ENCODE results near the gene HYLS1. TPM values are rescaled to one million over a fixed set of nuclear protein-coding genes. Genes with fewer than 3 reads are reported as not detected.

The HYLS1 gene
- total RNA-seq, 2 experiments from 2014 or later, result 14.0 to 15.5 TPM

DNA sequence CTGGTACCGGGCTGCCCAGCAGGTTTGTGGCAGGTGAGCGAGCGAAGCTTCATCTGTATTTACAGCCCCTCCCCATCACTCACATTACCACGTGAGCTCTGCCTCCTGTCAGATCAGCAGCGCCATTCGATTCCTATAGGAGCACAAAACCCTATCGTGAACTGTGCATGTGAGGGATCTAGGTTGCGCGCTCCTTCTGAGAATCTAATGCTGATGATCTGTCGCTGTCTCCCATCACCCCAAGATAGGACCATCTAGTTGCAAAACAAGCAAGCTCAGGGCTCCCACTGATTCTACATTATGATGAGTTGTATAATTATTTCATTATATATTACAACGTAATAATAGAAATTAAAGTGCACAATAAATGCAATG, 42.6 kb downstream of the HYLS1 start:
- H3K36me3 Mint-ChIP-seq (ENCODE audit: low read depth), result no peaks in the 10 kb centered on the region
- CTCF ChIA-PET, result interaction anchor here (1.6 to 1.9 kb wide), 2 partner anchors 8 to 264 kb away, joined by 3 to 8 read pairs; no protein-coding TSS in a partner anchor
- no peak for DNase-seq
- no peak overlapping the region for H3K27ac Mint-ChIP-seq
- H3K9me3 Mint-ChIP-seq, result no peaks in the 10 kb centered on the region
- H3K4me1 Mint-ChIP-seq, result peaks cover 2% of the 10 kb centered on the region
- no peak overlapping the region for H3K4me3 Mint-ChIP-seq
- H3K27me3 Mint-ChIP-seq, result peaks cover 15% of the 10 kb centered on the region
- POLR2A ChIA-PET, result no interaction called here

DNA sequence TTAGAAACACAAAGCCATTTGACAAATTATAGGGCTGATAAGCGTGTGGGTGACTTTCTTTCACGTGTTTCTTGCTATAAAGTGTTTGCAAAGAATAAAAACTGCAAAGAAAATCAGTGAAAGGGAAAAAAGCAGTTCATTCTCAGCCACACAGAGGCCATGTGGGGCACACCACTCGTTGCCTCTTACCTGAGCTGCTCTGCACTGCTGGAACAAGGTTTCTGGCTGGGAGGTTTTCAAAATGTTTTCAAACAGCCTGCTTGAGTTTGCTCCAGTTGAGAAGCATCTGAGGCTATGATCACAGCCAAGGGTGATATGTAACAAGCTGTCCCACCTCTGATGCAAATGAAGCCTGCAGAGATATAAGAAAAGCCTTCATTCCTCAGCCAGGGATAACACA, 43.6 kb downstream of the HYLS1 start:
- Mint-ChIP-seq H3K4me3 (no peak overlapping the region), H3K36me3 (ENCODE audit: low read depth) (no peaks in the 10 kb centered on the region), H3K9me3 (no peaks in the 10 kb centered on the region), H3K27ac (no peak overlapping the region), H3K27me3 (peaks cover 14% of the 10 kb centered on the region), H3K4me1 (peaks cover 2% of the 10 kb centered on the region)
- CTCF ChIA-PET, result interaction anchor here (0.6 to 1.0 kb wide), 2 partner anchors 11 to 1168 kb away, joined by 3 read pairs; no protein-coding TSS in a partner anchor
- no peak for DNase-seq
- POLR2A ChIA-PET, result no interaction called here

- ChIA-PET CTCF (interaction anchor here (0.6 to 1.3 kb wide), 3 partner anchors 8 to 1168 kb away, joined by 3 read pairs; no protein-coding TSS in a partner anchor), POLR2A (no interaction called here)
- no peaks in the 10 kb centered on the region for H3K9me3 Mint-ChIP-seq
- no peaks in the 10 kb centered on the region for H3K36me3 Mint-ChIP-seq (ENCODE audit: low read depth)
- DNase-seq, result no peak
- H3K27ac Mint-ChIP-seq, result no peak overlapping the region
- H3K27me3 Mint-ChIP-seq, result peaks cover 10% of the 10 kb centered on the region
- peaks cover 2% of the 10 kb centered on the region for H3K4me1 Mint-ChIP-seq
- H3K4me3 Mint-ChIP-seq, result no peak overlapping the region
Measured at GRCh38 chr11:125931668-125932067, 44.2 kb downstream of the HYLS1 start.

DNA sequence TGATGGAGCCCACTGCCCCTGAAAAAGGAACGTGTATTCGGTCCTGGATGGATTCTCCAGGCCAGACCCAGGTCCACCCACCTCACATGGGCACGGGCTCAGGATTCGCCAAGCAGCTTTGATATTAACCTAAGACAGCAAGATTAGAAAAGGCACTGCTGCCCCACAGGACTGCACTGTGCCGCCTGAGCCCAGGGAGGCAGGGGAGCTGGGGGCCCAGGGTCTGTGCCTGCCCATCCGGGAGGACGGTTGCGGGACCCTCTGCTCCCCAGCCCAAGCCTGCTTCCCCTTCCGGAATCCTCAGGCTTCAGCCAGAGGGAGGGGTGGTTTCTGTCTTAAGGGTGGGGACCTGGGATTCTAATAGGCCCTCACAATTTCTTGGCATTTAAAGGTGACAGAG, 44.8 kb downstream of the HYLS1 start:
- Mint-ChIP-seq H3K27me3 (peaks cover 5% of the 10 kb centered on the region), H3K4me1 (peaks cover 2% of the 10 kb centered on the region), H3K4me3 (no peak overlapping the region), H3K9me3 (no peaks in the 10 kb centered on the region), H3K36me3 (ENCODE audit: low read depth) (no peaks in the 10 kb centered on the region), H3K27ac (no peak overlapping the region)
- ChIA-PET CTCF (interaction anchor here (1.3 kb wide), 1 partner anchor 9 kb away, joined by 3 read pairs; no protein-coding TSS in a partner anchor), POLR2A (no interaction called here)
- no peak for DNase-seq

DNA sequence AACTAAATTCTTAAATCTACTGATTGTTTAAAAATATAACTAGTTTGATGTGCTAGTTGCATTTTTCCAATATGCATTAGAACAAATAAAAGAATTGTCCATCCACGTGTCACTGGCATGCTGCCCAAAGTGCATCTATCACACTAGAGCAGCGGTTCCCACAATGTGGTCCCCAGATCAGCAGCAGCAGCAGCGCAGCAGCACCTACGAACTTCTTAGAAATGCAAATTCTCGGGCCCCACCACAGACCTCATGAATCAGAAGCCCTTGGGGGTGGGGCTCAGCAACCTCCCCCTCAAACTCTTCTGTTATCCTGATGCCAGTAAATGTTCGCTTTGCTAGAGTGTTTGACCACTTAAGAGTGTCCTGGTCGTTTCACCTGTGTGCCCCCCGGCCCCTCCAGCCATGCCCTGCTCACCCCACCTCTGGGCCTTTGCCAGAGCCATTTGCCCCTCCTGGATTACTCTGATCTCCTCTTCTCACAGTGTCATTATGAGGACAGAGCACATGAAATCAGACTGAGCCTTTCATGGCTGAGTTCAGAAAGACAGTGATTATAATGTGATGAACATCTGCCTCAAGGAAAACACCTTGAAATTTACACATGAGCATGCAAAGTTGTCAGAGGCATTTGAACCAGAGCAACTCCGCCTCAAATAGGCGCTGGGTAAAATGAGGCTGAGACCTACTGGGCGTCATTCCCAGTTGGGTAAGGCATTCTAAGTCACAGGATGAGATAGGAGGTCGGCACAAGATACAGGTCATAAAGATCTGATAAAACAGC, 45.8 kb downstream of the HYLS1 start:
- H3K9me3 Mint-ChIP-seq, result no peaks in the 10 kb centered on the region
- H3K36me3 Mint-ChIP-seq (ENCODE audit: low read depth), result no peaks in the 10 kb centered on the region
- no peak overlapping the region for H3K27ac Mint-ChIP-seq
- POLR2A ChIA-PET, result no interaction called here
- DNase-seq, result no peak
- no peak overlapping the region for H3K4me3 Mint-ChIP-seq
- peaks cover 5% of the 10 kb centered on the region for H3K27me3 Mint-ChIP-seq
- peaks cover 7% of the 10 kb centered on the region for H3K4me1 Mint-ChIP-seq
- CTCF ChIA-PET, result interaction anchor here (1.3 kb wide), 1 partner anchor 10 kb away, joined by 3 read pairs; no protein-coding TSS in a partner anchor

GRCh38 chr11:125934473-125934872, 47.0 kb downstream of the HYLS1 start:
- no peaks in the 10 kb centered on the region for H3K9me3 Mint-ChIP-seq
- no peak overlapping the region for H3K27ac Mint-ChIP-seq
- POLR2A ChIA-PET, result no interaction called here
- no peaks in the 10 kb centered on the region for H3K36me3 Mint-ChIP-seq (ENCODE audit: low read depth)
- no peak overlapping the region for H3K4me3 Mint-ChIP-seq
- DNase-seq, result no peak
- CTCF ChIA-PET, result no interaction called here
- peaks cover 14% of the 10 kb centered on the region for H3K4me1 Mint-ChIP-seq
- H3K27me3 Mint-ChIP-seq, result peaks cover 5% of the 10 kb centered on the region

- POLR2A ChIA-PET, result no interaction called here
- Mint-ChIP-seq H3K36me3 (ENCODE audit: low read depth) (no peaks in the 10 kb centered on the region), H3K4me1 (peaks cover 14% of the 10 kb centered on the region), H3K4me3 (no peak overlapping the region), H3K9me3 (no peaks in the 10 kb centered on the region), H3K27ac (no peak overlapping the region), H3K27me3 (peaks cover 5% of the 10 kb centered on the region)
- CTCF ChIA-PET, result no interaction called here
- no peak for DNase-seq
Measured at GRCh38 chr11:125935056-125935455, 47.6 kb downstream of the HYLS1 start.

GRCh38 chr11:125935618-125936199, 48.2 kb downstream of the HYLS1 start:
- H3K27me3 Mint-ChIP-seq, result peaks cover 5% of the 10 kb centered on the region
- H3K27ac Mint-ChIP-seq, result no peak overlapping the region
- H3K4me3 Mint-ChIP-seq, result no peak overlapping the region
- no peak for DNase-seq
- H3K9me3 Mint-ChIP-seq, result no peaks in the 10 kb centered on the region
- no peaks in the 10 kb centered on the region for H3K36me3 Mint-ChIP-seq (ENCODE audit: low read depth)
- ChIA-PET POLR2A (no interaction called here), CTCF (interaction anchor here (1.0 to 1.3 kb wide), 3 partner anchors 7 to 258 kb away, joined by 3 to 5 read pairs (median 3); no protein-coding TSS in a partner anchor)
- peaks cover 14% of the 10 kb centered on the region for H3K4me1 Mint-ChIP-seq

DNA sequence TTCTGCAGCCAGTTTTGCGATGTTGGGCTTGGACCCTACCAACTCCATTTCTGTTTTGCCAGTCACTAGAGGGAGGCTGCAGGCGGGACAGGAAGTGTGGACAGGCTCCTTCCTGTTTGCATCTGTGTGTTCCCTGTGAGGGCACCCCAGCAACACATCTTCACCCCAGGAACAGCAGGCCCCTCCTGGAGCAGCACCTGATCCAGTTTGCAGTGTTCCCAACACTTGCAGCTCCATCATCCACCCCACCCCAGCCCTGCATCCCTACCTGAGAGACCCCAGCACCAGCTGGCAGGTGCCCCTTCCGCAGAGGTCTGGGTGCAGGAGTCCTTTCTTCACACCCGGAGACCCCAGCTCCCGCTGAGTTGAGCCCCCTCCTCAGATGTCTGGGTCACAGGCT, 51.0 kb downstream of the HYLS1 start:
- CTCF ChIA-PET, result interaction anchor here (0.8 to 7.7 kb wide), 3 partner anchors 9 to 254 kb away, joined by 3 to 75 read pairs (median 8); no protein-coding TSS in a partner anchor
- POLR2A ChIA-PET, result interaction anchor here (1.3 kb wide), 1 partner anchor 36 kb away, joined by 4 read pairs; the partner anchor contains the start of gene PUS3
- Mint-ChIP-seq H3K4me3 (no peak overlapping the region), H3K9me3 (no peaks in the 10 kb centered on the region), H3K27me3 (peaks cover under 1% of the 10 kb centered on the region), H3K27ac (no peak overlapping the region), H3K36me3 (ENCODE audit: low read depth) (no peaks in the 10 kb centered on the region), H3K4me1 (peaks cover 13% of the 10 kb centered on the region)
- no peak for DNase-seq

DNA sequence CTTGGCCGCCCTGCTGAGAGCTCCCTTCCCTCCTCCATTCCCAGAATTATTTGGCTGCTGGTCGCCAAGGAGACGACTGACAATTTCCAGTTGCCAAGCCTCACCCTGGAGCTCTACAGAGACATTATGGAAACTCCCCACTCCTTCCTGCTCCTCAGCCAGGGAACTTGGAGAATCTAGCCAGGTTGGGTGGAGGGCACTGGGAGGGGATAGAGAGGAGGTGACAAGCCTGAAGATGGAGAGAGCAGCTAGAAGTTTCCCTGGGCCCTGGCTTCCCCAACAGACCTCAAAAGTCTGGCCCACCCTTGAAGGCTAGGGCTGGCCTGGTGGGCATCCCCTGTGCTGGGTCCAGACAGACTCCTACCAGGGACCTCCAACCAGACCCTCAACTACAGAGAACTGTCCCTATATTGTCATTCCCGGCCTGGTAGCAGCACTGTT, 51.6 kb downstream of the HYLS1 start:
- Mint-ChIP-seq H3K4me1 (peaks cover 13% of the 10 kb centered on the region), H3K4me3 (no peak overlapping the region), H3K9me3 (no peaks in the 10 kb centered on the region), H3K27ac (no peak overlapping the region), H3K27me3 (no peaks in the 10 kb centered on the region), H3K36me3 (ENCODE audit: low read depth) (no peaks in the 10 kb centered on the region)
- ChIA-PET POLR2A (interaction anchor here (1.3 kb wide), 1 partner anchor 36 kb away, joined by 4 read pairs; the partner anchor contains the start of gene PUS3), CTCF (interaction anchor here (0.8 to 7.7 kb wide), 3 partner anchors 9 to 253 kb away, joined by 3 to 75 read pairs (median 8); no protein-coding TSS in a partner anchor)
- DNase-seq, result no peak

- H3K9me3 Mint-ChIP-seq, result no peaks in the 10 kb centered on the region
- ChIA-PET CTCF (interaction anchor here (0.7 to 7.7 kb wide), 6 partner anchors 12 to 488 kb away, joined by 3 to 75 read pairs (median 3); no protein-coding TSS in a partner anchor), POLR2A (no interaction called here)
- no peak overlapping the region for H3K27ac Mint-ChIP-seq
- no peak for DNase-seq
- H3K27me3 Mint-ChIP-seq, result no peaks in the 10 kb centered on the region
- no peaks in the 10 kb centered on the region for H3K36me3 Mint-ChIP-seq (ENCODE audit: low read depth)
- H3K4me3 Mint-ChIP-seq, result no peak overlapping the region
- peaks cover 13% of the 10 kb centered on the region for H3K4me1 Mint-ChIP-seq
Measured at GRCh38 chr11:125940145-125940544, 52.7 kb downstream of the HYLS1 start.

DNA sequence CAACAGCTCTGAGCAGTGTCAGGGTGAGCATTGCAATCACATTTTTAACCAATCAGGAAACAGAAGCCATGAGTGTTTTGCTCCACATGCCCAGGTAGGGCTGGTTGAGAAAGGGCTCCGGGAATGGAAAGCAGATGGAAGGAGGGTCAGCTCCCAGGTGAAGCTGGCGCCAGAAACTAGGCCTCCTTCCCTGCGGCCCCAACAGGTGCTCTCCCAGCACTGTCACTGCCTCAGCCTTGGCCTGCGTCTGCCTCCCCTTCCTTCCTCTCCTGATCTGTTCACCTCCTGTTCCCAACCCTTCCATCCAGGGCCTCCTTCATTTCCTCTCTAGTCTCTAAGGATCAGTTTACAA, 53.8 kb downstream of the HYLS1 start:
- Mint-ChIP-seq H3K27ac (no peak overlapping the region), H3K4me3 (no peak overlapping the region), H3K4me1 (peaks cover 13% of the 10 kb centered on the region), H3K36me3 (ENCODE audit: low read depth) (no peaks in the 10 kb centered on the region), H3K9me3 (no peaks in the 10 kb centered on the region), H3K27me3 (no peaks in the 10 kb centered on the region)
- DNase-seq, result no peak
- ChIA-PET POLR2A (no interaction called here), CTCF (interaction anchor here (1.0 to 7.7 kb wide), 6 partner anchors 13 to 489 kb away, joined by 3 to 75 read pairs (median 4); no protein-coding TSS in a partner anchor)

Measured in activated CD4-positive, alpha-beta memory T cell treated with anti-CD3 and anti-CD28 coated beads, Interleukin-2, amount 10 ng/mL, durations not matched to agents 7 days and 5 days (primary cell).